ENCODE results near the gene FAM13A.
A peak's percentile ranks its signal among the peaks of the same experiment; 100 is the strongest.
"Not testable (repeated sequence)": the region's sequence is repeated elsewhere in the genome, so short reads cannot be mapped to it uniquely, and the experiment has no call there.

The FAM13A gene

GRCh38 chr4:89008166-89008565 is 48.8 kb downstream of the FAM13A start:
- Histone ChIP-seq H3K4me3 (ENCODE audit: low read length) (no peak overlapping the region), H3F3A (ENCODE audit: insufficient read depth, low read length) (no peaks in the 10 kb centered on the region), H4K20me1 (ENCODE audit: insufficient read depth, low read length) (no peaks in the 10 kb centered on the region), H3K27ac (ENCODE audit: low read length) (no peak overlapping the region), H3K27me3 (replicated peaks; ENCODE audit: insufficient read depth, low read length) (no peaks in the 10 kb centered on the region), H3K9me3 (replicated peaks; ENCODE audit: insufficient read depth, low read length) (no peaks in the 10 kb centered on the region), H3K4me1 (ENCODE audit: low read length) (no peaks in the 10 kb centered on the region), H3K9ac (ENCODE audit: low read length) (no peak overlapping the region), H2AFZ (ENCODE audit: low read length) (no peak overlapping the region), H3K4me2 (ENCODE audit: low read depth, low read length) (no peak overlapping the region), H3K36me3 (replicated peaks; ENCODE audit: insufficient read depth, low read length) (no peaks in the 10 kb centered on the region), H3K9me2 (replicated peaks; ENCODE audit: insufficient read depth, low read length) (no peaks in the 10 kb centered on the region), H3K79me2 (ENCODE audit: low read length) (no peaks in the 10 kb centered on the region)
- no peak for DNase-seq
- no peak for TF ChIP-seq EZH2phosphoT487 (IDR thresholded peaks at IDR 0.05; ENCODE audit: low read length)
- TF ChIP-seq, protein P1, sequence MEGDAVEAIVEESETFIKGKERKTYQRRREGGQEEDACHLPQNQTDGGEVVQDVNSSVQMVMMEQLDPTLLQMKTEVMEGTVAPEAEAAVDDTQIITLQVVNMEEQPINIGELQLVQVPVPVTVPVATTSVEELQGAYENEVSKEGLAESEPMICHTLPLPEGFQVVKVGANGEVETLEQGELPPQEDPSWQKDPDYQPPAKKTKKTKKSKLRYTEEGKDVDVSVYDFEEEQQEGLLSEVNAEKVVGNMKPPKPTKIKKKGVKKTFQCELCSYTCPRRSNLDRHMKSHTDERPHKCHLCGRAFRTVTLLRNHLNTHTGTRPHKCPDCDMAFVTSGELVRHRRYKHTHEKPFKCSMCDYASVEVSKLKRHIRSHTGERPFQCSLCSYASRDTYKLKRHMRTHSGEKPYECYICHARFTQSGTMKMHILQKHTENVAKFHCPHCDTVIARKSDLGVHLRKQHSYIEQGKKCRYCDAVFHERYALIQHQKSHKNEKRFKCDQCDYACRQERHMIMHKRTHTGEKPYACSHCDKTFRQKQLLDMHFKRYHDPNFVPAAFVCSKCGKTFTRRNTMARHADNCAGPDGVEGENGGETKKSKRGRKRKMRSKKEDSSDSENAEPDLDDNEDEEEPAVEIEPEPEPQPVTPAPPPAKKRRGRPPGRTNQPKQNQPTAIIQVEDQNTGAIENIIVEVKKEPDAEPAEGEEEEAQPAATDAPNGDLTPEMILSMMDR (IDR thresholded peaks at IDR 0.05; ENCODE audit: low read length) = no peak
- TF ChIP-seq EZH2 (optimal IDR thresholded peaks at IDR 0.05; ENCODE audit: low read depth, low read length) = no peak

- no peak for TF ChIP-seq EZH2 (optimal IDR thresholded peaks at IDR 0.05; ENCODE audit: low read depth, low read length)
- TF ChIP-seq, protein P1 (IDR thresholded peaks at IDR 0.05; ENCODE audit: low read length) = no peak
- TF ChIP-seq EZH2phosphoT487 (IDR thresholded peaks at IDR 0.05; ENCODE audit: low read length) = no peak
- Histone ChIP-seq H3K27me3 (replicated peaks; ENCODE audit: insufficient read depth, low read length) (no peaks in the 10 kb centered on the region), H3F3A (ENCODE audit: insufficient read depth, low read length) (no peaks in the 10 kb centered on the region), H3K4me1 (ENCODE audit: low read length) (no peaks in the 10 kb centered on the region), H3K9me3 (replicated peaks; ENCODE audit: insufficient read depth, low read length) (no peaks in the 10 kb centered on the region), H3K4me2 (ENCODE audit: low read depth, low read length) (no peak overlapping the region), H3K4me3 (ENCODE audit: low read length) (no peak overlapping the region), H3K9ac (ENCODE audit: low read length) (no peak overlapping the region), H3K36me3 (replicated peaks; ENCODE audit: insufficient read depth, low read length) (no peaks in the 10 kb centered on the region), H3K9me2 (replicated peaks; ENCODE audit: insufficient read depth, low read length) (no peaks in the 10 kb centered on the region), H3K27ac (ENCODE audit: low read length) (no peak overlapping the region), H3K79me2 (ENCODE audit: low read length) (no peaks in the 10 kb centered on the region), H2AFZ (ENCODE audit: low read length) (no peak overlapping the region), H4K20me1 (ENCODE audit: insufficient read depth, low read length) (no peaks in the 10 kb centered on the region)
- peak; percentile 20 for DNase-seq
These were observed 49.5 kb downstream of the FAM13A start for GRCh38 chr4:89007338-89007939.

GRCh38 chr4:89006307-89006706 is 50.7 kb downstream of the FAM13A start:
- H3K79me2 ChIP-seq (ENCODE audit: low read length) = no peaks in the 10 kb centered on the region
- H3K36me3 ChIP-seq (replicated peaks; ENCODE audit: insufficient read depth, low read length) = no peaks in the 10 kb centered on the region
- H3K27ac ChIP-seq (ENCODE audit: low read length) = no peak overlapping the region
- H3K4me1 ChIP-seq (ENCODE audit: low read length) = no peaks in the 10 kb centered on the region
- H3F3A ChIP-seq (ENCODE audit: insufficient read depth, low read length) = no peaks in the 10 kb centered on the region
- DNase-seq = no peak
- no peaks in the 10 kb centered on the region for H4K20me1 ChIP-seq (ENCODE audit: insufficient read depth, low read length)
- no peak overlapping the region for H2AFZ ChIP-seq (ENCODE audit: low read length)
- no peak overlapping the region for H3K4me2 ChIP-seq (ENCODE audit: low read depth, low read length)
- TF ChIP-seq, protein P1 (IDR thresholded peaks at IDR 0.05; ENCODE audit: low read length) = no peak
- TF ChIP-seq EZH2 (optimal IDR thresholded peaks at IDR 0.05; ENCODE audit: low read depth, low read length) (no peak), EZH2phosphoT487 (IDR thresholded peaks at IDR 0.05; ENCODE audit: low read length) (no peak)
- H3K27me3 ChIP-seq (replicated peaks; ENCODE audit: insufficient read depth, low read length) = no peaks in the 10 kb centered on the region
- no peaks in the 10 kb centered on the region for H3K9me3 ChIP-seq (replicated peaks; ENCODE audit: insufficient read depth, low read length)
- no peak overlapping the region for H3K9ac ChIP-seq (ENCODE audit: low read length)
- H3K9me2 ChIP-seq (replicated peaks; ENCODE audit: insufficient read depth, low read length) = no peaks in the 10 kb centered on the region
- H3K4me3 ChIP-seq (ENCODE audit: low read length) = no peak overlapping the region

GRCh38 chr4:89005066-89005465 is 51.9 kb downstream of the FAM13A start:
- not testable (repeated sequence) for H3K27me3 ChIP-seq (replicated peaks; ENCODE audit: insufficient read depth, low read length)

More at GRCh38 chr4:89005066-89005465, 51.9 kb downstream of the FAM13A start:
- H2AFZ ChIP-seq (ENCODE audit: low read length); DNase-seq; H3K4me3 ChIP-seq (ENCODE audit: low read length); H3K4me2 ChIP-seq (ENCODE audit: low read depth, low read length); H3K36me3 ChIP-seq (replicated peaks; ENCODE audit: insufficient read depth, low read length); H3K79me2 ChIP-seq (ENCODE audit: low read length); H3K9me2 ChIP-seq (replicated peaks; ENCODE audit: insufficient read depth, low read length); H3F3A ChIP-seq (ENCODE audit: insufficient read depth, low read length); H4K20me1 ChIP-seq (ENCODE audit: insufficient read depth, low read length); H3K27ac ChIP-seq (ENCODE audit: low read length); H3K9ac ChIP-seq (ENCODE audit: low read length); H3K9me3 ChIP-seq (replicated peaks; ENCODE audit: insufficient read depth, low read length); H3K4me1 ChIP-seq (ENCODE audit: low read length): not testable (repeated sequence)

Data from MM.1S (cell line).